ENCODE data around the gene GPHB5.
"Not testable (repeated sequence)": the region's sequence is repeated elsewhere in the genome, so short reads cannot be mapped to it uniquely, and the experiment has no call there.

Gene GPHB5

GRCh38 chr14:63292805-63293204 lies 25.9 kb downstream of the GPHB5 start:
- DNase-seq: no peak

GRCh38 chr14:63290741-63291430 lies 27.8 kb downstream of the GPHB5 start:
- DNase-seq: no peak

- no peak for DNase-seq
Measured at GRCh38 chr14:63288853-63289252, 29.9 kb downstream of the GPHB5 start.

- no peak for DNase-seq
Measured at GRCh38 chr14:63287666-63288483, 30.9 kb downstream of the GPHB5 start.

- DNase-seq: peak; percentile 81
Measured at GRCh38 chr14:63286071-63286470, 32.7 kb downstream of the GPHB5 start.

- DNase-seq: no peak
Measured at GRCh38 chr14:63283884-63284248, 34.9 kb downstream of the GPHB5 start.

- DNase-seq: no peak
Measured at GRCh38 chr14:63282997-63283883, 35.5 kb downstream of the GPHB5 start.

- not testable (repeated sequence) for DNase-seq
Measured at GRCh38 chr14:63279933-63280332, 38.8 kb downstream of the GPHB5 start.

- DNase-seq: peak; percentile 67
Measured at GRCh38 chr14:63277591-63278183, 41.0 kb downstream of the GPHB5 start.

- DNase-seq: peak; percentile 48
Measured at GRCh38 chr14:63276492-63277342, 42.0 kb downstream of the GPHB5 start.

- no peak for DNase-seq
Measured at GRCh38 chr14:63276016-63276415, 42.7 kb downstream of the GPHB5 start.

- peak; percentile 74 for DNase-seq
Measured at GRCh38 chr14:63275611-63276010, 43.1 kb downstream of the GPHB5 start.

- DNase-seq: no peak
Measured at GRCh38 chr14:63273717-63274655, 44.7 kb downstream of the GPHB5 start.

GRCh38 chr14:63273129-63273528 lies 45.6 kb downstream of the GPHB5 start:
- DNase-seq: no peak

GRCh38 chr14:63269561-63270225 lies 49.0 kb downstream of the GPHB5 start:
- DNase-seq: no peak

GRCh38 chr14:63268771-63269170 lies 50.0 kb downstream of the GPHB5 start:
- DNase-seq: no peak

GRCh38 chr14:63267171-63267570 lies 51.6 kb downstream of the GPHB5 start:
- DNase-seq: no peak

GRCh38 chr14:63266106-63266505 lies 52.6 kb downstream of the GPHB5 start:
- no peak for DNase-seq

Measured in NCI-H1092 (cell line).